ENCODE measurements around the gene WDR76. TPM values are rescaled to one million over a fixed set of nuclear protein-coding genes. Genes with fewer than 3 reads are reported as not detected.

The WDR76 gene
- total RNA-seq, 2 donors from 2014 or later = 1.7 to 3.7 TPM

- no peak for TF ChIP-seq CTCF (IDR thresholded peaks at IDR 0.05)
- DNase-seq (ENCODE audit: low spot score) = no peak
- peaks cover 0 to 27% of the 10 kb centered on the region in 2 donors for H3K4me1 ChIP-seq
- H3K36me3 ChIP-seq = no peaks in the 10 kb centered on the region
- no peaks in the 10 kb centered on the region for H3K9me3 ChIP-seq
- no peak overlapping the region for H3K27ac ChIP-seq
- H3K4me3 ChIP-seq = no peak overlapping the region
- H3K27me3 ChIP-seq = no peaks in the 10 kb centered on the region
Measured at GRCh38 chr15:43908516-43909050, 81.8 kb downstream of the WDR76 start.

GRCh38 chr15:43911235-43911781 lies 84.5 kb downstream of the WDR76 start:
- H3K36me3 ChIP-seq = no peaks in the 10 kb centered on the region
- DNase-seq (ENCODE audit: low spot score) = no peak
- H3K4me3 ChIP-seq = no peak overlapping the region
- no peak for TF ChIP-seq CTCF (IDR thresholded peaks at IDR 0.05)
- H3K27ac ChIP-seq = peak overlapping the region; percentile 52 to 80
- peaks cover 0 to 47% of the 10 kb centered on the region in 2 donors for H3K4me1 ChIP-seq
- H3K9me3 ChIP-seq = no peaks in the 10 kb centered on the region
- H3K27me3 ChIP-seq = no peaks in the 10 kb centered on the region

- TF ChIP-seq CTCF (IDR thresholded peaks at IDR 0.05) = no peak
- peak overlapping the region; percentile 67 to 80 for H3K27ac ChIP-seq
- H3K9me3 ChIP-seq = no peaks in the 10 kb centered on the region
Measured at GRCh38 chr15:43912208-43912607, 85.4 kb downstream of the WDR76 start.

GRCh38 chr15:43913026-43913780 lies 86.4 kb downstream of the WDR76 start:
- TF ChIP-seq CTCF (IDR thresholded peaks at IDR 0.05) = no peak
- Histone ChIP-seq H3K9me3 (no peaks in the 10 kb centered on the region), H3K4me3 (no peak overlapping the region), H3K27me3 (no peaks in the 10 kb centered on the region), H3K27ac (peak overlapping the region; percentile 67 to 80), H3K4me1 (peaks cover 0 to 50% of the 10 kb centered on the region in 2 donors), H3K36me3 (no peaks in the 10 kb centered on the region)
- DNase-seq (ENCODE audit: low spot score) = peak; percentile 79

More at GRCh38 chr15:43912208-43912607, 85.4 kb downstream of the WDR76 start:
- no peaks in the 10 kb centered on the region for H3K36me3 ChIP-seq
- H3K4me3 ChIP-seq = no peak overlapping the region
- no peak for DNase-seq (ENCODE audit: low spot score)
- no peaks in the 10 kb centered on the region for H3K27me3 ChIP-seq
- H3K4me1 ChIP-seq = peaks cover 0 to 50% of the 10 kb centered on the region in 2 donors

GRCh38 chr15:43913941-43914340 lies 87.1 kb downstream of the WDR76 start:
- H3K4me1 ChIP-seq = peaks cover 0 to 50% of the 10 kb centered on the region in 2 donors
- DNase-seq (ENCODE audit: low spot score) = no peak
- no peaks in the 10 kb centered on the region for H3K9me3 ChIP-seq
- no peak overlapping the region for H3K4me3 ChIP-seq
- no peaks in the 10 kb centered on the region for H3K36me3 ChIP-seq
- H3K27ac ChIP-seq = peak overlapping the region; percentile 67 to 80
- no peak for TF ChIP-seq CTCF (IDR thresholded peaks at IDR 0.05)
- H3K27me3 ChIP-seq = no peaks in the 10 kb centered on the region
